B cell (primary cell): Measurements from ENCODE around the gene PAX6. TPM values are rescaled to one million over a fixed set of nuclear protein-coding genes. Genes with fewer than 3 reads are reported as not detected.
A peak's percentile ranks its signal among the peaks of the same experiment; 100 is the strongest.

ENCODE experiments used
- ATAC-seq: fragments of 200-7000 bp; cut with Tn5 transposase; one replicate; pipeline ENCODE4 v1.10.0; 2021; ENCODE audit warnings: low read depth, mild to moderate bottlenecking, moderate number of reproducible peaks, moderate library complexity
- CTCF ChIA-PET: fragments of 350-600 bp; sonication (Branson Sonifier 250); formaldehyde crosslinking; loops from one replicate; lab custom pipeline; 2021; ENCODE audit warnings: antibody characterized with exemption, inconsistent platforms; lab: Charles Lee
- POLR2A ChIA-PET: fragments of 350-600 bp; sonication (Branson Sonifier 250); formaldehyde crosslinking; loops from one replicate; lab custom pipeline; 2021; ENCODE audit warnings: antibody characterized with exemption; lab: Charles Lee
- DNase-seq: peaks from one replicate; pipeline ENCODE4 v3.0.0; 2013
- H2AFZ ChIP-seq: 2 replicates; pipeline ENCODE4 v1.6.1; 2012; ENCODE audit warnings: mild to moderate bottlenecking, low read depth, low read length; ENCODE audit not compliant: insufficient read depth, poor library complexity, severe bottlenecking
- H3K27ac ChIP-seq, 2 donors: 1 replicate in 1 of 2; 2 replicates in 1 of 2; pipeline ENCODE4 v1.5.1; 2012 to 2013; ENCODE audit warnings: low read length in 2 of 2, mild to moderate bottlenecking in 2 of 2, moderate library complexity in 1 of 2
- H3K27me3 ChIP-seq, 4 experiments: fragments of 200-600 bp in 1 of 4; sonication (generic) in 1 of 4; replicated peaks in 1 of 4; 1 replicate in 2 of 4; 2 replicates in 2 of 4; pipeline versions ENCODE4 v1.6.1 to v1.7.0; 2013 to 2016; ENCODE audit warnings: low read length in 3 of 4, mild to moderate bottlenecking in 2 of 4, mixed read lengths in 1 of 4, moderate library complexity in 1 of 4; ENCODE audit not compliant: insufficient read depth in 4 of 4, control insufficient read depth in 3 of 4; ENCODE audit errors: control extremely low read depth in 1 of 4
- H3K36me3 ChIP-seq, 2 experiments: replicated peaks in 1 of 2; 1 replicate in 1 of 2; 2 replicates in 1 of 2; pipeline versions ENCODE4 v1.6.1 to v1.7.1; 2013; ENCODE audit warnings: low read length in 1 of 2; ENCODE audit not compliant: insufficient read depth in 2 of 2, control insufficient read depth in 1 of 2; ENCODE audit errors: control extremely low read depth in 1 of 2, extremely low read depth in 1 of 2
- H3K4me1 ChIP-seq, 2 donors: fragments of 200-600 bp in 1 of 2; sonication (generic) in 1 of 2; 1 replicate in 1 of 2; 2 replicates in 1 of 2; pipeline versions ENCODE4 v1.5.1 to v1.6.1; 2013 to 2017; ENCODE audit warnings: low read length in 2 of 2; ENCODE audit not compliant: control insufficient read depth in 2 of 2, insufficient read depth in 2 of 2
- H3K4me2 ChIP-seq: replicated peaks from 2 replicates; pipeline ENCODE3; 2012; ENCODE audit warnings: mild to moderate bottlenecking, low read depth, low read length; ENCODE audit not compliant: poor library complexity, severe bottlenecking
- H3K4me3 ChIP-seq, 5 experiments: fragments of 200-600 bp in 1 of 5; sonication (generic) in 1 of 5; 1 replicate in 3 of 5; 2 replicates in 2 of 5; pipeline versions ENCODE4 v1.5.1 to v1.7.0; 2011 to 2016; ENCODE audit warnings: low read length in 4 of 5, mild to moderate bottlenecking in 4 of 5, low read depth in 2 of 5, control low read depth in 1 of 5, moderate library complexity in 1 of 5; ENCODE audit not compliant: insufficient read depth in 1 of 5; ENCODE audit errors: control extremely low read depth in 1 of 5, extremely low read depth in 1 of 5
- H3K79me2 ChIP-seq: fragments of 200-600 bp; sonication (generic); one replicate; pipeline ENCODE4 v1.6.0; 2016; ENCODE audit warnings: low read length; ENCODE audit not compliant: control insufficient read depth, insufficient read depth
- H3K9ac ChIP-seq: fragments of 200-600 bp; sonication (generic); 2 replicates; pipeline ENCODE4 v1.6.1; 2017; ENCODE audit warnings: mild to moderate bottlenecking, low read length, moderate library complexity
- H3K9me3 ChIP-seq, 3 donors: one replicate each; pipeline versions ENCODE4 v1.6.1 to v1.7.1; 2013; ENCODE audit warnings: low read length in 2 of 3; ENCODE audit not compliant: control insufficient read depth in 2 of 3, insufficient read depth in 1 of 3; ENCODE audit errors: control extremely low read depth in 1 of 3
- H4K20me1 ChIP-seq: 2 replicates; pipeline ENCODE4 v1.6.0; 2012; ENCODE audit warnings: mild to moderate bottlenecking, low read length; ENCODE audit not compliant: insufficient read depth, control insufficient read depth, poor library complexity, severe bottlenecking
- H3K27ac Mint-ChIP-seq: one replicate; pipeline ENCODE4 v1.8.0; 2021; ENCODE audit warnings: mixed read lengths
- H3K27me3 Mint-ChIP-seq: one replicate; pipeline ENCODE4 v1.8.0; 2021; ENCODE audit warnings: mixed read lengths
- H3K4me1 Mint-ChIP-seq: one replicate; pipeline ENCODE4 v1.8.0; 2021; ENCODE audit warnings: mixed read lengths
- H3K4me3 Mint-ChIP-seq: one replicate; pipeline ENCODE4 v1.8.0; 2021; ENCODE audit warnings: mixed read lengths
- H3K9me3 Mint-ChIP-seq: one replicate; pipeline ENCODE4 v1.8.0; 2022; ENCODE audit warnings: mixed read lengths; ENCODE audit not compliant: insufficient read depth
- CTCF ChIP-seq: fragments of 200-600 bp; IDR thresholded peaks from one replicate; pipeline ENCODE4 v1.8.0; 2022; ENCODE audit warnings: antibody characterized with exemption, mild to moderate bottlenecking
- EZH2 ChIP-seq: IDR thresholded peaks from 2 replicates; pipeline ENCODE4 v1.6.1; 2012; ENCODE audit warnings: borderline replicate concordance, low read depth, mild to moderate bottlenecking, moderate library complexity, low read length; ENCODE audit not compliant: insufficient read depth, poor library complexity, severe bottlenecking
- WGBS: methylation state at CpG from one replicate; pipeline ENCODE4 v1.1.5; 2013; ENCODE audit warnings: missing lambda C conversion rate; ENCODE audit not compliant: insufficient coverage; 5-methylcytosine and 5-hydroxymethylcytosine counted together
- intact Hi-C: fragments of 100-400 bp; cut with micrococcal nuclease; formaldehyde crosslinking; loops from one replicate; pipeline ENCODE4 v1.10.0; 2022
- polyA plus RNA-seq: library from polyadenylated mRNA; depleted of rRNA; stranded (reverse); fragments of >200 nt; gene quantifications from 2 replicates; pipeline ENCODE4 v1.2.3, GENCODE V29; 2012
- total RNA-seq, 2 donors: library from RNA; stranded (reverse); fragments of 120-200 nt in 1 of 2; gene quantifications; 1 replicate in 1 of 2; 2 replicates in 1 of 2; pipeline versions ENCODE4 v1.2.3 to v1.2.4, GENCODE V29; 2013 to 2022

PAX6 gene
- total and polyA plus RNA-seq, 2 donors (not counting 1 experiment from before 2014, with no cell fraction given) = not detected

GRCh38 chr11:31802000-31802551, 9.0 kb downstream of the PAX6 start:
- Histone ChIP-seq H3K36me3 (no peaks in the 10 kb centered on the region), H3K79me2 (no peaks in the 10 kb centered on the region), H3K27me3 (peaks cover 0 to 92% (median 82%) of the 10 kb centered on the region in 4 experiments), H3K9me3 (peaks cover 0 to 76% (median 16%) of the 10 kb centered on the region in 3 donors), H3K4me2 (no peak overlapping the region), H2AFZ (no peak overlapping the region), H3K9ac (no peak overlapping the region), H4K20me1 (no peaks in the 10 kb centered on the region), H3K27ac (no peak overlapping the region), H3K4me3 (no peak overlapping the region), H3K4me1 (peaks cover 24 to 38% of the 10 kb centered on the region in 2 donors)
- no peak for ATAC-seq
- no CpG with 5 or more reads among the region's 6 CpGs for WGBS
- H3K4me1 Mint-ChIP-seq = peaks cover 28% of the 10 kb centered on the region
- peaks cover 68% of the 10 kb centered on the region for H3K27me3 Mint-ChIP-seq
- POLR2A ChIA-PET = no interaction called here
- H3K4me3 Mint-ChIP-seq = no peak overlapping the region
- intact Hi-C loops = no loop called here
- H3K9me3 Mint-ChIP-seq = no peaks in the 10 kb centered on the region
- CTCF ChIA-PET = no interaction called here
- peak; percentile 3 for DNase-seq
- H3K27ac Mint-ChIP-seq = no peak overlapping the region
- TF ChIP-seq CTCF (no peak), EZH2 (no peak)

GRCh38 chr11:31801298-31801702, 9.8 kb downstream of the PAX6 start:
- peaks cover 0 to 91% (median 78%) of the 10 kb centered on the region in 4 experiments for H3K27me3 ChIP-seq
- ATAC-seq = no peak
- DNase-seq = peak; percentile 9
- H2AFZ ChIP-seq = no peak overlapping the region
- H3K27ac ChIP-seq = no peak overlapping the region
- no peak for TF ChIP-seq CTCF
- no peak for TF ChIP-seq EZH2
- Mint-ChIP-seq H3K27me3 (peaks cover 66% of the 10 kb centered on the region), H3K4me1 (peaks cover 27% of the 10 kb centered on the region), H3K4me3 (no peak overlapping the region), H3K27ac (no peak overlapping the region), H3K9me3 (no peaks in the 10 kb centered on the region)
- H3K36me3 ChIP-seq = no peaks in the 10 kb centered on the region
- H3K9me3 ChIP-seq = peaks cover 0 to 79% (median 16%) of the 10 kb centered on the region in 3 donors
- H4K20me1 ChIP-seq = no peaks in the 10 kb centered on the region
- ChIA-PET CTCF (interaction anchor here (1.1 kb wide), 1 partner anchor 11 kb away, joined by 4 read pairs; no protein-coding TSS in a partner anchor), POLR2A (no interaction called here)
- 21% methylated on average over 8 of the region's 9 CpGs for WGBS
- H3K4me2 ChIP-seq = no peak overlapping the region
- H3K4me3 ChIP-seq = no peak overlapping the region
- peaks cover 24 to 33% of the 10 kb centered on the region in 2 donors for H3K4me1 ChIP-seq
- intact Hi-C loops = no loop called here
- no peak overlapping the region for H3K9ac ChIP-seq
- no peaks in the 10 kb centered on the region for H3K79me2 ChIP-seq
